ENCODE data around the gene PBX1. TPM values are rescaled to one million over a fixed set of nuclear protein-coding genes. Genes with fewer than 3 reads are reported as not detected.

Gene PBX1
- total and polyA plus RNA-seq, 2 of the 4 experiments (the other 2 are of a cell fraction) = 13.9 to 17.9 TPM

GRCh38 chr1:164726235-164726634, 167.3 kb downstream of the PBX1 start:
- H2AK5ac ChIP-seq (ENCODE audit: low read depth, low read length) = no peak overlapping the region
- peaks cover 8 to 10% of the 10 kb centered on the region in 2 experiments; a peak in 3 of 4 replicates for H3K79me1 ChIP-seq (ENCODE audit: low read depth in 1 of 2, low read length in 2 of 2)
- ATAC-seq (ENCODE audit: low read depth) (peak; percentile 80), DNase-seq (peak; percentile 96)
- no peak overlapping the region for H2AFZ ChIP-seq (replicated peaks; ENCODE audit: low read length, poor library complexity)
- peaks cover 19% of the 10 kb centered on the region for H3K4me1 ChIP-seq (ENCODE audit: control insufficient read depth, insufficient read depth, low read length)
- no peak overlapping the region for H2AK9ac ChIP-seq (replicated peaks; ENCODE audit: low read depth, low read length, poor library complexity)
- BruUV-seq (replicated peaks) = no TSS peak
- dilution Hi-C loops (cut with HindIII; ENCODE audit: low sequenced_read_pairs, unreplicated experiment) = no loop called here
- no peaks in the 10 kb centered on the region for H3K36me3 ChIP-seq (ENCODE audit: control insufficient read depth, insufficient read depth, low read length)
- intact Hi-C loops (cut with micrococcal nuclease) = loop anchor here (1.0 kb wide), 1 partner anchor 41 kb away; no protein-coding TSS in a partner anchor
- peak overlapping the region; percentile 32; the same call in 1 of the 2 replicates for H3K56ac ChIP-seq (ENCODE audit: extremely low read depth, insufficient read depth, low read length)
- H3K14ac ChIP-seq (replicated peaks; ENCODE audit: low read depth, low read length) = no peak overlapping the region
- no peak overlapping the region for H3K4me3 ChIP-seq (ENCODE audit: insufficient read depth, low read depth, low read length)
- no peak overlapping the region; the same call in 1 of the 2 replicates for H3K23ac ChIP-seq (ENCODE audit: low read depth, low read length)
- peak overlapping the region; percentile 71; the same call in 1 of the 2 replicates for H3K18ac ChIP-seq (ENCODE audit: low read depth, low read length)
- no CpG with 5 or more reads among the region's 2 CpGs for WGBS, 2 experiments (ENCODE audit: extremely low coverage in 2 of 2, insufficient read length in 1 of 2)
- H3K4me2 ChIP-seq (ENCODE audit: low read depth, low read length) = no peak overlapping the region
- CTCF ChIA-PET = no interaction called here
- peak overlapping the region; percentile 68; a peak in 1 of 4 replicates for H4K8ac ChIP-seq (ENCODE audit: low read depth in 2 of 2, low read length in 2 of 2)
- POLR2A ChIA-PET (ENCODE audit: unreplicated experiment) = no interaction called here
- H3K4ac ChIP-seq (ENCODE audit: low read depth, low read length) = peak overlapping the region; percentile 38; the same call in 1 of the 2 replicates
- no peak overlapping the region for H3K27ac ChIP-seq (ENCODE audit: insufficient read depth, low read length)
- peak overlapping the region; percentile 83; the same call in 1 of the 2 replicates for H2BK20ac ChIP-seq (ENCODE audit: low read depth, low read length)
- peak overlapping the region; percentile 73; the same call in 1 of the 2 replicates for H4K91ac ChIP-seq (ENCODE audit: insufficient read depth, low read depth, low read length)
- no peaks in the 10 kb centered on the region for H3K9me3 ChIP-seq (ENCODE audit: control insufficient read depth, insufficient read depth, low read length)
- no peak overlapping the region for H2BK15ac ChIP-seq (ENCODE audit: low read depth, low read length)
- H3K9me1 ChIP-seq (ENCODE audit: insufficient read depth, low read length) = peaks cover 14% of the 10 kb centered on the region; the same call in 1 of the 2 replicates
- peak overlapping the region; percentile 86; the same call in 1 of the 2 replicates for H2BK120ac ChIP-seq (ENCODE audit: low read depth, low read length)
- no peak overlapping the region for H3K9ac ChIP-seq (ENCODE audit: low read depth, low read length)
- peak overlapping the region; percentile 96 for H2BK5ac ChIP-seq (ENCODE audit: low read depth, low read length, poor library complexity, severe bottlenecking)
- no peaks in the 10 kb centered on the region for H4K20me1 ChIP-seq (ENCODE audit: insufficient read depth, low read length)
- in situ Hi-C loops (cut with MboI; ENCODE audit: low sequenced_read_pairs) = no loop called here
- H4K5ac ChIP-seq (ENCODE audit: low read depth, low read length) = no peak overlapping the region
- TF ChIP-seq CEBPB (IDR thresholded peaks at IDR 0.05; ENCODE audit: low read depth, low read length) = peak; percentile 93
- peak; percentile 87 for TF ChIP-seq BHLHE40 (IDR thresholded peaks at IDR 0.05; ENCODE audit: low read depth, low read length)
- TF ChIP-seq FOS (IDR thresholded peaks at IDR 0.05; ENCODE audit: low read depth, low read length) = peak; percentile 68
- TF ChIP-seq RAD21 (IDR thresholded peaks at IDR 0.05; ENCODE audit: low read length) = no peak
- TF ChIP-seq MAFK (IDR thresholded peaks at IDR 0.05; ENCODE audit: low read depth, low read length) = no peak
- peak; percentile 96 for TF ChIP-seq USF2 (IDR thresholded peaks at IDR 0.05; ENCODE audit: low read depth, low read length)
- no peak for TF ChIP-seq MXI1 (IDR thresholded peaks at IDR 0.05; ENCODE audit: borderline replicate concordance, low read depth, low read length)
- no peak for TF ChIP-seq CTCF (conservative IDR thresholded peaks at IDR 0.05; ENCODE audit: low read depth, low read length)
- TF ChIP-seq RCOR1 (IDR thresholded peaks at IDR 0.05; ENCODE audit: insufficient replicate concordance, low read length) = peak; percentile 62
- no peaks in the 10 kb centered on the region for H3K27me3 ChIP-seq (ENCODE audit: control insufficient read depth, insufficient read depth, low read length)
